ENCODE measurements around the gene TTC29.

TTC29 gene, protein sequence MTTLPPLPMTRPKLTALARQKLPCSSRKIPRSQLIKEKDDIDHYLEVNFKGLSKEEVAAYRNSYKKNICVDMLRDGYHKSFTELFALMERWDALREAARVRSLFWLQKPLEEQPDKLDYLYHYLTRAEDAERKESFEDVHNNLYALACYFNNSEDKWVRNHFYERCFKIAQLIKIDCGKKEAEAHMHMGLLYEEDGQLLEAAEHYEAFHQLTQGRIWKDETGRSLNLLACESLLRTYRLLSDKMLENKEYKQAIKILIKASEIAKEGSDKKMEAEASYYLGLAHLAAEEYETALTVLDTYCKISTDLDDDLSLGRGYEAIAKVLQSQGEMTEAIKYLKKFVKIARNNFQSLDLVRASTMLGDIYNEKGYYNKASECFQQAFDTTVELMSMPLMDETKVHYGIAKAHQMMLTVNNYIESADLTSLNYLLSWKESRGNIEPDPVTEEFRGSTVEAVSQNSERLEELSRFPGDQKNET

DNA sequence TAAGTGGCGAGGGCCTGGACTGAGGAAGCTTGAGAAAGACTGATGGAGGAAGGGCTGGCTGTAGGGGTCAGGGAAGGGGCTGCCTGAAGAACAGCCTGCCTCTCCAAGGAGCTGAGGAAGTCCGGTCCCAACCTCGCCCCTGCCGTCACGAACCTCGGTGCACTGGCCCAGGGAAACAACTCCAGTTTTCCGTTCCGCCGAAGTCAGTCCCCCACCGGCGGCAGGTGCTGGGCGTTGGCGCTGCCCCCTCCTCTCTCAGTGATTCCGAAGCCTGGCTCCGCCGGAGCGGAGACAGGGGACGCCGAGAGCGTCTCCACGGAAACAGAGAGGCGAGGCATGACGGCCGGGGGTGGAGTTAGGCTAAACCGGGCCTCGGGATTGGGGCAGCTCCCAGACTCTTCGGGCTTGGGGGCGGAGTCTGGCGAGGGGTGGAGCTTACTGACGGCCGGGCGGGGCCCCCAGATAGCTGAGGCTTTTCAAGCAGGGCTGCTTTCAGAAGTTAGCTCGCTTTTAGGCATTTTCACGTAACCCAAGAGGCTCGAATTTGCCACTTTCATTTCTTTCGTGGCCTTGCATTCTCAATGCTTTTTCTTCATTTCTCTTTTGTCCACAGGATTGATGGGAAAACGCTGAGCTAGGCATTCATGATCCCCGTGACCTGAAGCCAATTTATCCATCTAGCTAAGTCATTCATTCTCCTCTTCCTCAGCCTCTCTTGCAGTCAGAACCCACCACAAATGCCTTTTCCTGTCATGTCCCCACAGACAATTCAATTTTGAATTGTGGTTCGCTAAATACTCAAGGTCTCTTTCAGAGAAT, at the start of gene TTC29:
Gene TTC29, minus strand, starts transcription at position 309 of the 819 bp plus-strand sequence. CDS start 5,969 bp downstream, outside the sequence.
- peak; percentile 75 for DNase-seq

DNA sequence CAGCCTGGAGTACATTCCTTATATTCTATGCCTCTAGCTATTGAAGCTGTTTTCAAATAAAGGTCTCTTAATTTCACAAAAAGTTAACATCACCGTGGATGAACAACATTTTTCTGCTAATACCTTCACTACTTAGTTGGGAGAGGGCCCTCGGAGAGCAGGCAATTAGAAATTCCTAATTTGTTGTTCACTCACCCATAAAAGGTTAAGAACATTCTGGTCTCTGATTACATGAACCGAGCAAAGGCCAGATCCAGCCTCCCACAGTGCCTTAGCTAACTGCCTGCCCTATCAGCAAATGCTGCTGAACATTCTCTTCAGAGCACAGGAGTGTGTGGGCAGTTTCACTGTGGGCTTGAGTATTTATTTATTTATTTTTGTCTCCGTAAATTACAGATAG, 36.0 kb upstream of the TTC29 start:
- DNase-seq, result no peak

DNA sequence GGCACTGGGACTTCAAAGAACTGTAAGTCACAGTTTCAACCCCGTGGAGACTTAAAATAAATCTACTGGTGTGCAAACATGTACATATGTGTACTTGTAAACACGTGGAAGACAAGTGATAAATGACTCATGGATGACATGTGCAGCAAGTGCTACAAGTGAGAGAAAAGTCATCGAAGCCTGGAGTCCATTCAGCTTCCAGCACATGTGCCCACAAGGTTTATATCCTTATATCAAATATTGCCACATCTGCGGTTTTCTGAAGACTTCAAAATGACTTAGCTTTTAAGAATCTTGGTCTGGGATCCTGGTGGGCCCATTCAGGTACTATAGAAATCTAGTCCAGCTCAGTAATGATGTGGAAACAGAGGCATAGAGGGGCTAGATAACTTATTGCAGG, 33.0 kb upstream of the TTC29 start:
- no peak for DNase-seq

DNA sequence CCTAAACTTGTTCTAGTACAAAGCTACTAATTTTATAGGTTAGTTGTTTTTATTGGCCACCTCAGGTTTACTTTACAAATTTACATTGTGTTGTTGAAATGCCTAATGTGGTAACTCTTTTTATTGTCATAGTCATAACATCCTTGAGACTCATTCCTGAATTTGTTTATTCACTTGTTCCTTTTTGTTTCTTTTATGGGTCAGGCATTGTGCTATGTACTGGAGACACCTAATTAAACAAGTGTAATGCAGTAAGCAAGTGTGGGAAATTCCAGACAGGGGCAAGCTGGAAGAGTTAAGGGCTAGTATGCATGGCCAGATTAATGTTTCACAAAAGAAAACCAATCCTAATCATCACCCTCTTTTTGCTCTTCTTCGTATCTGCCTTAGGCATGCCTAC, 30.5 kb upstream of the TTC29 start:
- DNase-seq, result no peak

DNA sequence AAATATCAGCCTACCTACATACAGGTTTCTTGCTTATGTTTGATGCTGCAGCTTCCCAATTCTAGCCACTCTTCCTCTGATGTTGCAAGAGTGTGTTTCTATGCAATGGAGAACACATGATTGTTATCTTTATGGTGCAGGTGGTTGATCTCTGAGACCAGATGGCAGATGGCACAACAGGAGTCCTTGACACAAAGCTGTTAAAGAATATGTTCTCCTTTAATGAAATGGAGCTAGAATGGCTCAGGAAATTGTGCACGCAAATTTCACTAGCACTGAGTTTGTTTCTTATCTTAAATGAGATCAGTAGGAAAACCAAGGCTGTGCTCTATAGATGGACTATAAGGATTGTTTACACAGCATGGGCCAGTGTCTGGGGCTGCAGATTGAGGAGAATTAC, 29.9 kb upstream of the TTC29 start:
- no peak for DNase-seq

DNA sequence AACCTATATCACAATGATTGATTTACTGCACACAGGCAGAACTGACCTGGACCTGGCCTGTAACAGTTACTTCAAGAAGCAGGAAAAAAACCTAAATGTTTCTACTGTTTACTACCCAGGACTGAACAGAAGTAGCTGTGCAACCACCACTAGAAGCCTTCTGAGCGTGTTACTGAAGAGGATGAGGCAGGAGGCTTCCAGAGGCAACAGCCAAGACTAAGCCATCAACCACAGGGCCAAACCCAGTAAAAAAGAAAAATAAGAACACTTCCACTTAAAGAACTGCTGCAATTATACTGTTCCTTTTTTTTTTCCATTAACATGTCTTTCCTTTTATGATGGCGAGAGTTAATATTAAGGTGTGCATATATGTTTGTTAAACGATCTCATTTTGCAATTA, 29.4 kb upstream of the TTC29 start:
- no peak for DNase-seq

DNA sequence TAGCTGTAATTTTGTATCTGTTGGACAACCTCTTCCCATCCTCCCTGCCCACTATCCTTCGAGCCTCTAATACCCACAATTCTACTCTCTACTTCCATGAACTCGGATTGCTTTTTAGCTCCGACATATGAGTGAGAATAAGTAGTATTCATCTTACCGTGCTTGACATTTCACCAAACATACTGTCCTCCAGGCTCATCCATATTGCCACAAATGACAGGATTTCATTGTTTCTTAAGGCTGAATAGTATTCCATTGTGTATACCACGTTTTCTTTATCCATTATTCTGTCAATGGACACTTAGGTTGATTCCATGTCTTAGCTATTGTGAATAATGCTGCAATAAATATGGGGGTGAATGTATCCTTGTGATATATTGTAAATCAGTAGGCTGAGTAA, 26.4 kb upstream of the TTC29 start:
- DNase-seq, result no peak

DNA sequence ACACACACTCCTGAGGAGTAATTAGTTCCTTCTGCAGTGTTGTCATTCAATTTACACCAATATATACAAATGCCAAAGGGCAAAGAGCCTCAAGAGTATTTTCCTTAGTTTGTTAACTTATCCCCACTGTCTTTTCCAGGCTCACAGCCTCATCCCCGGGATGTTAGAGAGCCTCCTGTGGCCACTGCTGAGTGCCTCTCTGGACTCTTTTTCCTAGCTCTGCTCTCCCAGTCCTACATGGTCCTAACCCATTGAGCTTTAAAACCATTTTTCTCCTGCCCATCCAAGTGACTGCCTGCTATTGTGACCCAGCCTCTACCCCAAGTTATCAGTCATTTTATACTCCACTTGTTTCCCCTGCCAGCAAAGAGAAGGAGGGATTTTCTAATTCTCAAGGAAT, 23.5 kb upstream of the TTC29 start:
- DNase-seq, result no peak

DNA sequence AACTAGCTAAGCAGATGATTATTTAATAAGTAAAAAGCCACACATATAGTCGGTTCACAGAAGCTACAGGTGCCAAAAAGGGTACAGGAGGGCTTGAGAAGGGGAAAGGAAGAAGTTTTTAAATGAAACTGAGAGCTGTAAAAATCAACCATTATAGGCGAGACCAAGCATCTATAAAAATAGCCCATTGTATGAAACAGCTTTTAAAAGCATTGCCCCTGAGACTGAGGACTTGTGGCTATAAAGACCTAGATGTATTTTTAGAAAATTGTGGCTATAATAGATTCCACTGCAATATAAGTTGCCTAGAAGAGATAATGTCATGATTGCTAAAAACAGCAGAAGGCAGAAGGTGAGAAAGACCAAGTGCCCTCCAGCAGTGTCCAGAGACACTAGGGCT, 15.0 kb upstream of the TTC29 start:
- DNase-seq, result no peak

DNA sequence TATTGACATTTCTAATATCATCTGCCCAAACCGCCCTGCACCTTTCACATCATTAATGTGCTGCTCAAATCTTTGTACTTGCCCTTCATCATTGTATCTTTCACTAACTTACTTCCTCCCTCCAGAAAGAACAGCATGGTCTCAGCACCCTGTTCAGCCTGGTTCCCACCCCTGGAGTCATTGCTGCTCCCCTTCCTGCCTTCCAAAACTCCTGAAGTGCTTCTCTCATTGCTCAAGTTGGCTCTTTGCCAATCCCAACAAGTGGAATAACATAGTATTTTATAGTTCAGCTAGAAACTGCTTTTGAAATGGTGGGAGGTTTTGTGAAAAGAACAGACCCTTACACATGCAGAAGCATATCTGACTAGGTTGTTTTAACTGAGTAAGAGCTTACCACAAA, 14.0 kb upstream of the TTC29 start:
- DNase-seq, result no peak

DNA sequence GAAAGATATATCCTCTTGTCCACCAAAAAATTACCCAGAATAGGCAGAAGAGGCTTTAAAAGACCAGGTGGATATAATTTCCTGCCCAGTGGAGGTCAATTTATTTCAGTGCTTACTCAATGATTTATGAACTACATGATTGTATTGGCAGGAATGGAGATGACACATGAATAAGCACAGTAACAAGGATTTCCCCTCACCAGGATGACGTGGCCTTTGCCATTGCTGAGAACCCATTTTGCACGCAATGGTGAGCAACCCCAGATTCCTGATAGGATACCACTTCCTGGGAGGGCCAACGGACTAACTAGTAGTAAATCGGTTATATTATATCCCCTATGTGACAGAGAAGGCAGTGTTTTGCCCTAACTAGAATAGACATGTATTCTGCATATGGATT, 11.6 kb upstream of the TTC29 start:
- no peak for DNase-seq

DNA sequence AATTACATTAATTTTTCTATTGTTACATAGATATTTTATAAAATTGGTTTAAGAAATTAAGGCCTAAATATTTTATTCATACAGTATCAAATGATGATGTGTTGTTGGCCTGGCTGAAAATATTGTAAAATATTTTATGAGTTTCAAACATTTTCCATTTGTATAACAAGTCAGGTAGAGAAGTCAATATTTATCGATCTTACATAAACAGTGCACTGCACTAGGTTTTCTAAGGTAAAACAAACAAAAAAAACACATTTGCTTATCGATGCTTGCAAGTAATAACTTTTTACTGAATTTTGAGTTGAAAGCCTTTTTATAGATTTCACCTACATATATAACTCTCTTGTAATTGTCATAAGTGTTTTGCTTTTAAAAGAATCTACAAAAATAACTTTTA, 7.2 kb upstream of the TTC29 start:
- DNase-seq, result no peak

DNA sequence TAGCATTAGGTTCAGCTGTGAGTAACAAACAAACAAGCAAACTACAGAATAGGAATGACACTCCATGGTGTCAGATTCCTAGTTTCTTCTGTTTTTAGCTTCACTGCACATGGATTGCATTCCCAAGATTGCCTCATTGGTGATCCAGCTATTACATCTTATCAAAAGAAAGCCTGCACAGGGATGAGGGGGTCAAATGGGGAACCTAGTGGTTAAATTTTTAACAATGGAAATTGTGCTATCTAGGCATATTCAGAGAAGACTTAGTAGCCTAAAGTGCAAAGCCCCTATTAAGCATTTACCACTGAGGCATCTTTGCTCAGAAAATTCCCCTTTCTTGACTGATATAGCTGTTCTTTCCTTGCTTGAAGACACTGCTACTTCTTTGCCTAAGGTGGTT, 3.9 kb upstream of the TTC29 start:
- no peak for DNase-seq

DNA sequence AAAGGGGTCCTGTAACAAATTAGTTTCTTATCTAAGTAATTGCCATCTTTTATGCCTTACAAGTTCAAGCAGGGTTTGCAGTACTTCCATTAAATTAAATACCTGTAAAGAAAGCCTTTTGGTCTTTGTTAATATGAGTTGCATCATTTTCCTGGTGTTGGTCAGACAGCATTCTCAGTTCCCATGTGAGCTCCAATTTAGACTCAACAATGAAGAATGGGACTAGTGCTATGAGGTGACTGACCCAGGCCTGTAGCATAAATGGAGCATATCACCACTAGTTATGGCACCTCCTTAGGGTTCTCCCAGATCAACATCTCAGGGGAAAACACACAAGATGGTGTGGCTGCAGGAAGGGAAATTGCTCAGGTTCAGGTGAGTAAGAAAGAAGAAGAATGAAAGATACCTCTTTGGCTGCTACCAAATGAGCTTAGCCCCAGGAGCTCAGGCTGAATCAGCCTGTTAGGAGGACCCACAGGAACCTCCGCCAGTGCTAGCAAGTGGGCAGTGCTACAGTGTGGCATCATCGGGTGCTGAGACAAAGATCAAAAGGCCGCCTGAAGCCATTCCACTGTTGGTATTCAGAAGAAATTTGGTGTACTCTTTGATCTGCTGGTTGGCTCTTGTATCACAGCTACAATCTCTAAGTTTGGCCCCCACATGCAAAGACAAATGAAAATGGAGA, 1.8 kb downstream of the TTC29 start:
- no peak for DNase-seq

DNA sequence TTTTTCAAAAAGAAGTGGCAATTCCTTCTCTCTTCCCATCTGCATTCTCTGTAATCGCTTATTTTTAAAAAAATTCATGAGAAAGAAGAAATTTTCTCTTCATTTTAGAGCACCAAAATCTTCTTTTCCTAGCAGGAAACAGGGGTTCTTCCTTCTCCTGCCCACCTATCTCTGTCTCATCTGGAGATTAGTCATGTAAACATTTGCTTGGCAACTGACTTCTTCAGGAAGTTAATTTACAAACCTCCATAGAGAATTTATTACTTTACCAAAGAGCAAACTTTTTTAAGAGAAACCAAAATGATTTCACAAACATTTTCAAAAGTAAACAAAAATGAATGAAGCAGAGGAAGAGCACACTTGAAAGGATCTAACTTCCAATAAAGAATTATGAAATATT, 13.5 kb downstream of the TTC29 start:
- DNase-seq, result no peak

DNA sequence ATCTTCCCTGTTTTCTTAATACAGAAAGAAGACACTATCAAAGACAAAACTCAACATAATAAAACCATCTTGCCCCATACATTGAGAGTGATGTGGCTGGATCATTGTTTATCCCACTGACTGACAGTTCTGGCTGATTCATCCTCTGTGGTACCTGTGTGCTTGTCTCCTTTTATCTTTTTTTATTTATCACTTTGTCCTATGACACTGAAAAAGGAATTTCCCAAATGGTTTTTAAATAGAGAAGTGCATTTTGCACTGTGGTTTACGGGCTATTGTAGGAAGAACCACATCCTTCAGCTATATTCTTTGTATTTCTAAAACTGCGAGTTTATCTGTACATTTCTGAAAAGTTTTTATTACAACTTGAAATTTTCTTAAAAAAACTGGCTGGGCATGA, 15.0 kb downstream of the TTC29 start:
- no peak for DNase-seq

DNA sequence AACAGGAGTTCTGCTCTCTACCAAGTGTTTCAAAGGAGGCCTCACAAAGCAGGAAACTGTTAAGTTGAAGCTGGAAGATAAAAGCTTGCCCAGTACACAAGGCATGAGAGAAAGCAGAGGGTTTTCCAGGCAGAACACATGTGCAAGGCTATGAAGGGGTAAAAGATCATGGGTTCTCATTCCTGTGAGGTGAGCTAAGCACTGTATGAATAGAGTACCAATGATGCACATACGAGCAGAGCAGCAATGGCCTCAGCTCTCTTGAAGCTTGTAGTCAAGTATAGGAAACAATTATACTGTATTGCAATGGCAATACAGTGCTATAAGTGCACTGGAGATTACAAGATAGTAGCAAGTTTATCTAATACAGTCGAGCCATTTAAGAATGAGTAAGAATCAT, 18.0 kb downstream of the TTC29 start:
- DNase-seq, result no peak

DNA sequence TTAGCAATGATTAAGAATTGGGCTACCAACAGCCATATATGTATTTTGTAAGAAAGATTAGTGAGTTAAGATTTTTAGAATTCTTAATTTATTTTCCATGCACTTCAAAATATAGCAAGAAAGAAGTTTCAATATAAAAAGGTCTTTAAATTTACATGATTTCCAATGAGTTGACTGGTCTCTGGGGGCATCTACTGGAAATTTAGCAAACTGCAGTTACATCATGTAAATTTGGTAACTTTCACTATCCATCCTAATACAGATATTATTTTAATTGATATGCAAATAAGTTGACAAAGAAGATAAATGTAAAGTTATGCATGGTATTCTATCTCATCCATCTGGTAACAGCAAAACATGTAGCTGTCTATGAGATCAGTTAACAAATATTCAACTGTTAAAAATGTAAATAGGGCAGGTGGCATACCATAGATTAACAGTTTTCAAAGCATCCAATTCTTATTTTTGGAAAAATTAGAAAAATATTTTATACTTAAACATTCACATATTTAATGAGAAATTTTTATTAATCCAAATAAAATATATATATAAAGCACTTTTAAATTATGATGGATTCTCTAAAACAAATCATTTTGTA, 29.1 kb downstream of the TTC29 start:
- peak; percentile 0 for DNase-seq

DNA sequence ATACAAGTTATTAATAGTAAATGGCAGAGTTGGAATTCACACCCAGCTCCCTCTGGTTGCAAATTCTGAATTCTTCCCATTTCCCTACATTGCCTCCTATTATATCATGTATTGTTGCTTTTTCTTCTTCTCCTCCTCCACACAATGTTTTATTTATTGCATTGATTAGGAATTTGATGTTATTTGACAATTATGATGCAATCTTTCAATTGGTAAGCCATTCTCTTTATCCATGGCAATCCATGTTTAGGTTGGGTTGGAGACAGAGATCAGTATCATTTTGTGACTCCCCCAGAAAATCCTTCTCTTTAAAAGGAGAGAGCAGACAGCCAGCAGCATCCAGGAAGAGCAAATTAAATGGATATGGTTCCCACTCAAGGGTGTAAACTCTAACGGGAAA, 30.5 kb downstream of the TTC29 start:
- DNase-seq, result no peak

DNA sequence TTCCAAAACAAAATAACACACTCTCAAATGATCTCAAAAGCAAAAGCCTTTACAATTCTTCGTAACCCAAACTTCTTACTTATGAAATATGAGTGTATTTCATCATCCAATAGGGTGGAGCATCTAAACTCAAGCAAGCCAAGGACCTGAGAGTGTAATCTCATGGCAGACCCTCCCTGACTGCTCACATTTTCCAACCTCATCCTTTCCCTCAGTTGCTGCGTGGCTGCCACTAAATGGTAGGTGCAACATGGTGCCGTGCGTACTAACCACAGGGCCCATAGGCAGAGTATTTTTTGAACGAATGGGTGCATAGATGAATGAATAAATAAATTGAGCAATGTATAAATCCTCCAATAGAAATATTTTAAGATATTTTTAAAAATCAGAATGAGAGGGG, 45.4 kb downstream of the TTC29 start:
- DNase-seq, result no peak

DNA sequence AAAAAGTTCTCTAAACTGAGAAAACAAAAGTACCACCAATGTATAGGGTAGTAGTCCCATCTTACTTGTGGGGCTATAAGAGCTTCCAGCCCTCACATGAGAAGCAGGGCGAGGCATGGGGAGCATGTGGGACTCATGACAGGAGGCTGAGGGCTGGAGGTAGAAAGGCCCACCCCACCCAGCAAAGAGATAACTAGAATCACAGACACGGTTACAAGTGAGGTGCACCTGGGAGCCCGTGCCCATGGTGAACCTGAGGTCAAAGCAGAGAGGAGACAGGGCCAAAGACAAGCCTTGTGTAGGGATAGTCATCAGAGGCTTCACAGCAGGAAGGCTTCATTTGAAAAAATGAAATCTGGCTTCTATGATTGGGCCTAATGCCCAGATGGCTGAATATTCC, 55.4 kb downstream of the TTC29 start:
- DNase-seq, result no peak

DNA sequence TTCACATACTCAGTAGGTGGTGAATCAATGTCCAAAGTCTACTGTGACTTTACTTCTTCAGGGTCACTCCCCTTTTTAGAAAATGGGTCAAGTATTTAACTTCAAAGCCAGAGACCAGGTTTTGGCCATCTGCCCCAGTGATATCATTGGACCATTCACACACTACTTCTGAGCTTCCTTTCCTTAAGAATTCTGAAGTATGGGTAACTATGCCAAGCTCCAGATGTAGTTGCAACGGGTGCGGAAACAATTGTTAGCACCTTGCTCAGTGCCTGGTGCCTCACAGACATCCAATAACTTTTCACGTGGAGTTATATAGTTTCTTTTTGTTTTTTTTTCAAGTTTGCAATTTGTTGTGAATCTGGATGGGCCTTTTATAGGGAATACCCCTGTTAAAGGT, 62.6 kb downstream of the TTC29 start:
- no peak for DNase-seq

DNA sequence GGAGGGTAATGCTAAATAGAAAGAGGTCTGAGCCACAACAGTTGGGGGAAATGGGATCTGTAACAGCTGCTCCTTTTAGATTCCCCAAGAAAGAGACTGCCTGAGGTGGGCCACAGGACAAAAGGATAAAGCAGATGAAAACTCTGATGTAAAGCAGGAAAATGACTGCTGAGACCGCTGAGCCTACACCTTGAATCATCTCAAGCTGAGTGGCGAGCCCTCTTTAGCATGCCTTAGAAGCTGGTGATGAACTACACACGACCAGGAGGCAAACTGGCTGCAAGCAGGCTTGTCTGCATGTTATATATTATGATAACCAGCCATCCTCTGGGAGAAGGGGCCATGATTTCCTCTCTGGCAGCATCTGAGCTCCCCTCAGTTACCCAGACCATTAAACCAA, 88.4 kb downstream of the TTC29 start:
- DNase-seq, result no peak
